H1 (cell line): ENCODE data around the gene MAGOH. TPM values are rescaled to one million over a fixed set of nuclear protein-coding genes. Genes with fewer than 3 reads are reported as not detected.
A peak's percentile ranks its signal among the peaks of the same experiment; 100 is the strongest.

Experiments used
- CTCF ChIA-PET: fragments of 300-600 bp; sonication (Branson Sonifier 250); formaldehyde crosslinking; loops from one replicate; lab custom pipeline; 2021; ENCODE audit not compliant: partially characterized antibody; lab: Charles Lee
- POLR2A ChIA-PET: fragments of 300-600 bp; sonication (Branson Sonifier 250); formaldehyde crosslinking; loops from one replicate; lab custom pipeline; 2021; ENCODE audit warnings: inconsistent platforms; ENCODE audit not compliant: partially characterized antibody; lab: Charles Lee
- DNase-seq, 2 experiments: peaks; one replicate each; pipeline versions ENCODE4 v3.0.0 to v3.0.0-alpha.2; 2010 to 2022; ENCODE audit warnings: low spot score in 2 of 2, low read depth in 1 of 2, mixed read lengths in 1 of 2
- FAIRE-seq: peaks from 2 replicates; lab custom pipeline; 2011; peaks lifted over from hg19 to GRCh38; lab: Jason Lieb, UNC
- H2AFZ ChIP-seq: 2 replicates; pipeline ENCODE4 v1.8.1; 2012; ENCODE audit warnings: low read length, inconsistent platforms
- H2AK5ac ChIP-seq: 2 replicates; pipeline ENCODE4 v1.6.1; 2013; ENCODE audit warnings: low read depth, low read length
- H2BK120ac ChIP-seq: replicated peaks from 2 replicates; pipeline ENCODE3; 2013; ENCODE audit warnings: low read depth, low read length, inconsistent platforms
- H2BK12ac ChIP-seq: 2 replicates; pipeline ENCODE4 v1.6.1; 2013; ENCODE audit warnings: low read depth, low read length
- H2BK15ac ChIP-seq: 2 replicates; pipeline ENCODE4 v1.6.1; 2013; ENCODE audit warnings: low read length
- H2BK20ac ChIP-seq: 2 replicates; pipeline ENCODE4 v1.6.1; 2013; ENCODE audit warnings: low read length
- H2BK5ac ChIP-seq: 2 replicates; pipeline ENCODE4 v1.6.1; 2013; ENCODE audit warnings: low read depth, low read length
- H3K14ac ChIP-seq: 2 replicates; pipeline ENCODE4 v1.6.1; 2013; ENCODE audit warnings: inconsistent platforms; ENCODE audit not compliant: insufficient read length
- H3K18ac ChIP-seq: 2 replicates; pipeline ENCODE4 v1.6.1; 2013; ENCODE audit warnings: low read length; ENCODE audit errors: extremely low read depth
- H3K23ac ChIP-seq: 2 replicates; pipeline ENCODE4 v1.6.1; 2013; ENCODE audit warnings: inconsistent platforms; ENCODE audit not compliant: insufficient read length
- H3K23me2 ChIP-seq: 2 replicates; pipeline ENCODE4 v1.6.1; 2013; ENCODE audit warnings: low read depth, low read length
- H3K27ac ChIP-seq: 2 replicates; pipeline ENCODE4 v1.6.1; 2011; ENCODE audit warnings: low read depth, low read length, inconsistent platforms
- H3K27me3 ChIP-seq, 4 experiments: replicated peaks in 1 of 4; 1 replicate in 1 of 4; 2 replicates in 3 of 4; pipeline versions ENCODE4 v1.6.1 to v1.8.1; 2011 to 2013; ENCODE audit warnings: low read length in 3 of 4, mild to moderate bottlenecking in 3 of 4, inconsistent platforms in 2 of 4, mixed read lengths in 2 of 4, moderate library complexity in 1 of 4; ENCODE audit not compliant: control insufficient read depth in 3 of 4, insufficient read depth in 3 of 4; ENCODE audit errors: extremely low read depth in 1 of 4
- H3K36me3 ChIP-seq, 4 experiments: 2 replicates each; pipeline versions ENCODE4 v1.6.1 to v1.8.1; 2011 to 2013; ENCODE audit warnings: mild to moderate bottlenecking in 4 of 4, low read length in 3 of 4, moderate library complexity in 2 of 4, control low read depth in 1 of 4, inconsistent platforms in 1 of 4; ENCODE audit not compliant: insufficient read depth in 4 of 4, control insufficient read depth in 2 of 4
- H3K4ac ChIP-seq: replicated peaks from 2 replicates; pipeline ENCODE3; 2013; ENCODE audit warnings: low read length, low read depth, mixed read lengths, inconsistent platforms; ENCODE audit not compliant: insufficient read length
- H3K4me1 ChIP-seq, 4 experiments: replicated peaks in 1 of 4; 1 replicate in 1 of 4; 2 replicates in 3 of 4; pipeline versions ENCODE4 v1.6.1 to v1.8.1; 2011 to 2013; ENCODE audit warnings: low read length in 3 of 4, inconsistent platforms in 2 of 4, mixed read lengths in 1 of 4; ENCODE audit not compliant: insufficient read depth in 4 of 4, control insufficient read depth in 3 of 4
- H3K4me2 ChIP-seq, 2 experiments: 2 replicates each; pipeline versions ENCODE4 v1.6.1 to v1.8.1; 2011 to 2013; ENCODE audit warnings: low read depth in 2 of 2, low read length in 2 of 2, control low read depth in 1 of 2, inconsistent platforms in 1 of 2, mild to moderate bottlenecking in 1 of 2; ENCODE audit not compliant: insufficient read depth in 1 of 2
- H3K4me3 ChIP-seq, 4 experiments: fragments of 200-600, 300-600 bp in 1 of 4; sonication (generic), shearing (Covaris generic), sonication (Bioruptor Twin) in 1 of 4; 2 replicates each; pipeline versions ENCODE4 v1.5.1 to v1.8.1; 2011 to 2016; ENCODE audit warnings: low read length in 4 of 4, low read depth in 3 of 4, control low read depth in 2 of 4, inconsistent platforms in 2 of 4, mild to moderate bottlenecking in 2 of 4, mixed read lengths in 1 of 4, moderate library complexity in 1 of 4; ENCODE audit not compliant: insufficient read depth in 2 of 4; ENCODE audit errors: extremely low read depth in 1 of 4
- H3K56ac ChIP-seq: replicated peaks from 2 replicates; pipeline ENCODE3; 2013; ENCODE audit warnings: low read depth, mild to moderate bottlenecking, mixed read lengths, low read length, inconsistent platforms; ENCODE audit not compliant: insufficient read length
- H3K79me1 ChIP-seq: 2 replicates; pipeline ENCODE4 v1.6.1; 2013; ENCODE audit warnings: low read depth, low read length, control low read depth
- H3K79me2 ChIP-seq, 2 experiments: 2 replicates each; pipeline versions ENCODE4 v1.6.1 to v1.8.1; 2012 to 2013; ENCODE audit warnings: low read length in 2 of 2, mild to moderate bottlenecking in 2 of 2, inconsistent platforms in 1 of 2; ENCODE audit not compliant: insufficient read depth in 2 of 2, control insufficient read depth in 1 of 2
- H3K9ac ChIP-seq, 4 experiments: replicated peaks in 1 of 4; 1 replicate in 1 of 4; 2 replicates in 3 of 4; pipeline versions ENCODE4 v1.6.1 to v1.8.1; 2011 to 2013; ENCODE audit warnings: low read depth in 3 of 4, low read length in 3 of 4, control low read depth in 2 of 4, mild to moderate bottlenecking in 2 of 4, moderate library complexity in 2 of 4, inconsistent platforms in 1 of 4; ENCODE audit errors: extremely low read depth in 1 of 4
- H3K9me3 ChIP-seq, 2 experiments: 2 replicates each; pipeline versions ENCODE4 v1.6.1 to v1.8.1; 2012 to 2013; ENCODE audit warnings: mild to moderate bottlenecking in 2 of 2, moderate library complexity in 2 of 2, control low read depth in 1 of 2, inconsistent platforms in 1 of 2, low read depth in 1 of 2, low read length in 1 of 2, mixed read lengths in 1 of 2; ENCODE audit not compliant: insufficient read depth in 2 of 2
- H4K20me1 ChIP-seq, 2 experiments: replicated peaks in 1 of 2; 2 replicates each; pipeline versions ENCODE3 to v1.8.1; 2011 to 2013; ENCODE audit warnings: inconsistent platforms in 2 of 2, low read length in 2 of 2, mild to moderate bottlenecking in 1 of 2; ENCODE audit not compliant: insufficient read depth in 2 of 2, control insufficient read depth in 1 of 2
- H4K5ac ChIP-seq: 2 replicates; pipeline ENCODE4 v1.6.1; 2013; ENCODE audit warnings: low read length, low read depth, mixed read lengths, inconsistent platforms; ENCODE audit not compliant: insufficient read length
- H4K8ac ChIP-seq: 2 replicates; pipeline ENCODE4 v1.8.0; 2013; ENCODE audit warnings: mild to moderate bottlenecking, moderate library complexity, low read length, inconsistent platforms; ENCODE audit not compliant: insufficient read depth; ENCODE audit errors: extremely low read depth
- H4K91ac ChIP-seq: replicated peaks from 2 replicates; pipeline ENCODE3; 2013; ENCODE audit warnings: low read length, mixed read lengths, inconsistent platforms; ENCODE audit not compliant: insufficient read length
- ASH2L ChIP-seq: fragments of 200-600, 300-600 bp; sonication (generic); IDR thresholded peaks from one replicate; pipeline ENCODE4 v1.7.1; 2017; ENCODE audit warnings: low read length
- BRCA1 ChIP-seq: IDR thresholded peaks from 2 replicates; pipeline ENCODE4 v1.6.1; 2012; ENCODE audit warnings: low read depth, low read length, improper control_type of control experiment
- CHD1 ChIP-seq: IDR thresholded peaks from 2 replicates; pipeline ENCODE4 v1.6.1; 2012; ENCODE audit warnings: low read depth, low read length, improper control_type of control experiment
- CTBP2 ChIP-seq: IDR thresholded peaks from 2 replicates; pipeline ENCODE4 v1.7.0; 2011; ENCODE audit warnings: borderline replicate concordance, mild to moderate bottlenecking, moderate library complexity, mixed read lengths, low read length; ENCODE audit not compliant: insufficient read depth, insufficient read length
- HDAC6 ChIP-seq: IDR thresholded peaks from one replicate; pipeline ENCODE4 v1.7.1; 2012; ENCODE audit warnings: low read depth, mild to moderate bottlenecking, inconsistent platforms, low read length, moderate library complexity
- JUN ChIP-seq: IDR thresholded peaks from 2 replicates; pipeline ENCODE4 v1.6.1; 2011; ENCODE audit warnings: low read depth, mild to moderate bottlenecking, improper control_type of control experiment, low read length
- KDM1A ChIP-seq: fragments of 200-600, 300-600 bp; sonication (generic); IDR thresholded peaks from 2 replicates; pipeline ENCODE4 v1.7.1; 2016; ENCODE audit warnings: mild to moderate bottlenecking, low read length, borderline replicate concordance
- KDM4A ChIP-seq: IDR thresholded peaks from one replicate; pipeline ENCODE4 v1.7.1; 2012; ENCODE audit warnings: low read depth, mild to moderate bottlenecking, moderate library complexity, low read length, inconsistent platforms; ENCODE audit not compliant: severe bottlenecking
- POLR2A ChIP-seq, 2 experiments: IDR thresholded peaks; 1 replicate in 1 of 2; 2 replicates in 1 of 2; pipeline ENCODE4 v1.6.1; 2011; ENCODE audit warnings: low read depth in 2 of 2, low read length in 2 of 2, mild to moderate bottlenecking in 2 of 2; ENCODE audit errors: control extremely low read depth in 1 of 2
- RAD21 ChIP-seq, 2 experiments: IDR thresholded peaks in 1 of 2; conservative IDR thresholded peaks in 1 of 2; 2 replicates each; pipeline ENCODE4 v1.6.1; 2011; ENCODE audit warnings: low read depth in 2 of 2, low read length in 2 of 2, improper control_type of control experiment in 1 of 2, inconsistent platforms in 1 of 2, mild to moderate bottlenecking in 1 of 2, moderate library complexity in 1 of 2
- TBP ChIP-seq: IDR thresholded peaks from 2 replicates; pipeline ENCODE4 v1.6.1; 2011; ENCODE audit warnings: low read depth, low read length, improper control_type of control experiment
- WGBS, 2 experiments: shearing (Covaris generic) in 1 of 2; methylation state at CpG; one replicate each; pipeline versions ENCODE4 v1.1.6 to v1.1.7; 2013 to 2015; ENCODE audit warnings: low lambda C conversion rate in 2 of 2, mixed read lengths in 2 of 2, inconsistent platforms in 1 of 2, low coverage in 1 of 2, missing lambda C conversion rate in 1 of 2; ENCODE audit not compliant: insufficient replicate concordance in 2 of 2, insufficient coverage in 1 of 2, insufficient read length in 1 of 2; ENCODE audit errors: extremely low coverage in 1 of 2, missing lambda C conversion rate in 1 of 2; 5-methylcytosine and 5-hydroxymethylcytosine counted together
- polyA plus RNA-seq, 7 experiments: library from polyadenylated mRNA; depleted of rRNA in 3 of 7; stranded (reverse) in 5 of 7; unstranded in 2 of 7; fragments of >200 nt in 5 of 7; fragments of 200-250 nt in 2 of 7; gene quantifications; 1 replicate in 5 of 7; 2 replicates in 1 of 7; 4 replicates in 1 of 7; pipeline versions ENCODE4 v1.2.1 to v1.2.3, GENCODE V29; 2011 to 2013; ENCODE audit warnings: missing spikeins in 2 of 7, mixed read lengths in 2 of 7
- total RNA-seq: library from RNA; stranded (reverse); fragmentation: NEBNext Ultra II Directional; extraction: Animal tissue kit (Norgen Biotek cat#: 25700); gene quantifications from 2 replicates; pipeline ENCODE4 v1.2.1, GENCODE V29; 2021

MAGOH gene
- total and polyA plus RNA-seq, 2 of the 8 experiments (the other 6 are each of a cell fraction or from before 2014, with no cell fraction given) = 46.9 to 74.3 TPM

DNA sequence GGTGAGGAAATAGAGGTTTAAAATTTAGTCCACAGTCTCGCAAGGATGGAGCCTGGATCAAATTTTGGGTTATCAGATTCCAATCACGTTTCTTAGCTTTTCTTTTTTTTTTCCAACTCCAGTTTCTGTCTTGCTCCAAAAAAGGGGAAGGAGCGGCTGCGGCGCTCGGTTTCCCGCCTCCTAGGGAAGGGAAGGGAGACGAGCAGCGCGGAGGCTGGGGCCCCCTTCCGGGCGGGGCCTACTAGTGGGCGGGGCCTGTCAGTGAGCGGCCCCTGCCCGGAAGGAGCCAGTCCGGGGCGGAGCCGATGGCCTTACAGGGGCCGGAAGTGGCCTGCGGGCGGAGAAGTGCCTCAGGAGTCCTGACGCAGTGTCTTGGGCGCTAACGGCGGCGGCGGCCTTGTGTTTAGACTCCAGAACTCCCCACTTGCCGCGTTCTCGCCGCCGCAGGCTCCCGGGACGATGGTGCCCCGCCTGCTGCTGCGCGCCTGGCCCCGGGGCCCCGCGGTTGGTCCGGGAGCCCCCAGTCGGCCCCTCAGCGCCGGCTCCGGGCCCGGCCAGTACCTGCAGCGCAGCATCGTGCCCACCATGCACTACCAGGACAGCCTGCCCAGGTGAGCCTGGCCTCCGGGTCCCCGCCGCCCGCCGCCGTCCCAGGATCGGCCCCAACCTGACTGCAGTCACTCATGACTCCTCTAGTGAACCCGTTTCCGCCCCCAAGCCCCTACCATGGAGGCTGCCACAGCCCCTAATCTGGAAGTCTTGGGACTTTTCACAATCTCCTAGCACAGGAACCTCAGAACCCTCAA lies 41.6 kb downstream of the MAGOH start, which contains the start of gene CPT2:
TSS of gene CPT2 (plus strand) at position 340 of the 806 bp plus-strand sequence. CDS start at position 460, 120 bp downstream.
- Histone ChIP-seq H3K4me2 (peak within 1 kb of the TSS; percentile 75 to 93), H3K23me2 (peaks cover 5% of the 10 kb centered on the region), H3K79me2 (peaks cover 0 to 8% of the 10 kb centered on the region in 2 experiments; a peak in 1 of 4 replicates), H3K4me1 (peaks cover 2 to 6% (median 4%) of the 10 kb centered on the region in 4 experiments; a peak in 4 of 7 replicates), H3K23ac (no peak within 1 kb of the TSS), H3K27me3 (peaks cover 0 to 4% (median 1%) of the 10 kb centered on the region in 4 experiments; a peak in 4 of 7 replicates), H2AFZ (peak within 1 kb of the TSS; percentile 70; the same call in 1 of the 2 replicates), H3K9ac (peak within 1 kb of the TSS; percentile 70 to 98 (median 80)), H2BK5ac (peak within 1 kb of the TSS; percentile 77; the same call in 1 of the 2 replicates), H3K4me3 (peak within 1 kb of the TSS; percentile 73 to 93 (median 88)), H2AK5ac (no peak within 1 kb of the TSS), H3K27ac (peak within 1 kb of the TSS; percentile 61; the same call in 1 of the 2 replicates), H3K79me1 (no peaks in the 10 kb centered on the region; the same call in none of the 2 replicates), H3K56ac (no peak within 1 kb of the TSS), H3K9me3 (no peaks in the 10 kb centered on the region), H3K4ac (no peak within 1 kb of the TSS), H2BK120ac (no peak within 1 kb of the TSS), H4K20me1 (no peaks in the 10 kb centered on the region), H4K91ac (no peak within 1 kb of the TSS), H2BK15ac (0 out of 2 replicates have a peak within 1 kb of the TSS, but pooled peaks have one; percentile 63), H4K8ac (peak within 1 kb of the TSS; percentile 94), H3K36me3 (peaks cover 0 to 7% (median 2%) of the 10 kb centered on the region in 4 experiments; a peak in 3 of 8 replicates), H4K5ac (peak within 1 kb of the TSS; percentile 6), H2BK20ac (peak within 1 kb of the TSS; percentile 52; the same call in 1 of the 2 replicates), H3K14ac (no peak within 1 kb of the TSS), H2BK12ac (peak within 1 kb of the TSS; percentile 84; the same call in 1 of the 2 replicates), H3K18ac (0 out of 2 replicates have a peak within 1 kb of the TSS, but pooled peaks have one; percentile 39)
- no peak for FAIRE-seq
- ChIA-PET POLR2A (interaction anchor here (0.7 to 1.8 kb wide), 7 partner anchors 12 to 193 kb away, joined by 3 to 5 read pairs (median 3); partner anchors contain the start of gene CZIB), CTCF (interaction anchor here (5.7 kb wide), 1 partner anchor 11 kb away, joined by 42 read pairs; no protein-coding TSS in a partner anchor)
- 2% methylated on average over 50 of the region's 57 CpGs; no CpG with 5 or more reads in 1 of the 2 experiments for WGBS, 2 experiments
- DNase-seq = peak; percentile 84 to 90
- TF ChIP-seq RAD21 (IDR thresholded peaks at IDR 0.05 in 1 of 2, conservative IDR thresholded peaks at IDR 0.05 in 1 of 2; ENCODE audit: low read depth in 2 of 2, low read length in 2 of 2) (no peak), HDAC6 (no peak), KDM4A (peak; percentile 65), BRCA1 (no peak), TBP (peak; percentile 69), JUN (no peak), CHD1 (peak; percentile 44; the same call in 1 of the 2 replicates), KDM1A (no peak), CTBP2 (peak; percentile 56), POLR2A (IDR thresholded peaks at IDR 0.05; ENCODE audit: control extremely low read depth in 1 of 2, low read depth in 2 of 2, low read length in 2 of 2) (peak; percentile 79 to 90), ASH2L (peak; percentile 81)
